NCI-H1930 (cell line): Measurements from ENCODE around the gene PTX4.

ENCODE experiments used
- DNase-seq, 2 experiments: peaks; one replicate each; lab custom pipeline; 2025; lab: John Stamatoyannopoulos, UW

Gene PTX4

DNA sequence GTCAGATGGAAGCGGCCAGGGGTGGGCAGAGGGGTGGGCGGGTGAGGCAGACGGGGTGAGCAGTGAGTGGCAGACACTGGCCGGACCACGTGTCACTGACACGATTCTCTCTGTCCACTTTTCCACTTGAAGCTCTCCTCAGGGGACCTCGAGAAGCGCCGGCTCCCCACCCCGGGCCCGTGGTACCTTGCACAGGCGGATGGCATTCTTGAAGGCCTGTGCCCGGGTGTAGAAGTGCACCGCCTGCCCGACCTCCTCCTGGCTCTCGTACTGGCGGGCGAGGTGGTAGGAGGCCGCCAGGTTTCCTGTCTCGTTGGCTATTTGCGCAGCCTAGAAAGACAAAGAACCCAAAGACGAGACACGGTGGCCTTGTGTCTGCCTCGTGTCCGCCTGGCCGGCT, 35.6 kb upstream of the PTX4 start:
- no peak for DNase-seq

DNA sequence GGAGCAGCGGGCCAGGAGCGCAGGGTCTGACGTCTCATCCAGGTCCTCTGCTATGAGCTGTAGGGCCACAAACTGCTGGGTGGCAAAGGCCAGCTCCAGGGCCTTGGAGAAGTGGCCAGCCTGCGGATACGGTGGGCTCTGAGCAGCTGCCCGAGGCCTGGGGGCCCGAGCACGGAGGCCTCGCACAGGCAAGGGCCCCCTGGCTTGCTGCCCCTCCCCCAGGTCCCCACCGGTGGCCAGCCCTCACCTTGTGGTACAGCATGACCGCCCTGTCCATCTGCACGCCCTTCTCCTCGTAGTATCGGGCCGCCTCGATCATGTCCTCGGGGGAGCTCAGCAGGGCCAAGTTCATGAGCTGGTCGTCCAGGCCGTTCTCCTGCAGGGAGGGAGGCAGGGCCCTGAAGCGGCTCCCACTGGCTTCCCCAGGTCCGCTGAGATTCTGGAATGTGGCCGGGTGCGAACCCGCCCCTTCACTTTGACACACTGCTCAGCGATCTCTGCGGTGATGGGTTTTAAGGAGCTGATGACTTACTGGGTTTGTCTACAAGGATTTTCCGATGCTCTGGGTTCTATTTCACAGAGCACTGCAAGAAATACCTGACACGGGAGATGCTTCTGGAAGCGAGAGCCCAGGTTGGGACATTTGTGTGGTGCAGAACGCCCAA, 35.0 kb upstream of the PTX4 start:
- DNase-seq = no peak

DNA sequence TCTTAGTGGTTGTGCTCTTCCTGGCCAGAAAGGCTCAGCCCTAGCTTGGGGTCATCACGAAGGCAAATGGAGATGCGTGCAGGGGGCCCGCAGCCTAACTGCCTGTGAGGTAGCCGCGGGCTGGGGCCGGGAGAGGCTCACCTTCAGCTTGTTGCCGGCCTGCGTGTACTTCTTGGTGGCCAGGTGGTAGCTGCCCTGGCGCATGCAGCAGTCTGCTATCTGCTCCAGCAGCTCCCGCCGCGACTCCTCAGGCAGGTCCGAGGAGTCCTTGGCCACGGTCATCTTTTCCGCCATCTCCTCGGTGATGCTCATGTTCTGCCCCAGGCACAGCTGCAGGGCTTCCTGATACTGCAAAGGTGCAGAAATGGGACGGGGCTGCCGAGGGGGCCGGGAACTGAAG, 31.7 kb upstream of the PTX4 start:
- no peak for DNase-seq

DNA sequence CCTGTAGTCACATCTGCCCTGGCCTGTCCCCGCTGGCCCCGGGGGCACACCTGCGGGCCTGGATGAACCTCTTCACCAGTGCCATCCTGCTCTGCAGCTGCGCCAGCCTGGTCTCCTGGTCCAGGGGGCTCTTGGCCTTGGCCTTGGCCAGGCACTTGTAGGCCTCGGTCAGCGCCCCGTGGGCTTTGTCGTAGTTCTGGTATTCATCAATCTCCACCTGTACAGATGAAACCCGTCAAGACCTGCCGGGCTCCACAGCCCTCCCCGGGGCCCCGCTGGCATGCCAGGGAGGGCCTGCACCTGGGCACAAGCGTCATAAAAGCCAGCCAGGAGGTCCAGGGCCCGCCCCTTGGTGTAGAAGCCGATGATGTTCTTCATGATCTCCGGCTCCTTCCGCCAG, 31.1 kb upstream of the PTX4 start:
- no peak for DNase-seq

DNA sequence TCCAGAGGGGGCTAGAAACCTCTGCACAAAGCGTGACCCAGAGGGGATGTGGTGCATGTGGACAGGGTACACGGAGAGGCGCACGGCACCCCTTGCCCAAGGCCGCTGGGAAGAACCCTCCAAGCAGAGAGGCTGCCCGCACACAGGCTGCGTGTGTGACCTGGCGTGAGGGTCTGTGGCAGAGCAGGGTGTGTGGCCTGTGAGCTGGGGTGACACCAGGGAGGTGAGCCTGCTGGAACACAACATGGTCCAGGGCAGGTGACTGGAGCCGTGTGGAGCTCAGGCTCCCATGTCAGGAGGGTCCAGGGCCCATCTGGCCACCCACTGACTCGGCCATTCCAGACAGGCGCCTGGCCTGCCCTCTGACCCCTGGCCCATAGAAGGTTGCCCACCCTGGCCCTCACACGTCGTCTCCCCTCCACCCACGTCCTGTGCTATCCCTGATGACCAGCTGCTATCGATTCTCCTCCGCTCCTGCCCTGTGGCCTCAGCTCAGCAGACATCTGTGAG, 29.9 kb upstream of the PTX4 start:
- DNase-seq = no peak

DNA sequence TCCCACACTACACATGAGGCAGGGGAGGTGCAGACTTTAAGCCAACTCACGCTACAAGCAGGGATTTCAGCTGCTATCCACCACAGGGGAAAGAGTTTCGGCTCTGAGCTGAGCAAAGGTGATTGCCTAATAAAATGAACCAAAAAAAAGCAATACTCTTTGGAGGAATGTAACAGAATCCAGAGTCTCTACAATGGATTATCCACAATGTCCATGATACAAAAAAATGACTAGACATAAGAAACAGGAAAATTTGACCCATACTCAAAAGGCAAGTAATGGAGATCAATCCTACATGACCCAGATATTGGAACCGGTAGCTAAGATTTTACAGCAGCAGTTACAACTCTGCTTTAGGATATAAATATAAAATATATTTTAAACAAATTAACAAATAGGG, 25.8 kb upstream of the PTX4 start:
- DNase-seq = no peak

DNA sequence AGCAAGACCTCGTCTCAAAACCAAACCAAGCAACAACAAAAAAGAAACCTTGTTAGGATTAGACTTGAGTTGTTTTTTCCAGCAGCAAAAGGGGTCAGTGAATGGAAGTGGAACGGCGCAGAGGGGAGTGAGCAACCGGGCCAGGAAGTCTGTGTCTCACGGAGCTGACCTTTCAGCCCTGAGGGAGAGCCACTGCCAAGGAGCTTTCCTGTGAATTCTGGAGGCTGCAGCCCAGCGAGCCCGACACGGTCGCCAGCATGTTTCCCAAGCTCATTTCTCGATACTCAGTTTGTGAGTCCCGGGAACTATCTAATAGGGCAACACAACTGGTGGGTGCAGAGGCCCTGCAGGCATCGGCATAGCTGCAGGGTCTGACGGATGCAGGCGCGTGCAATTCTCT, 24.0 kb upstream of the PTX4 start:
- no peak for DNase-seq

DNA sequence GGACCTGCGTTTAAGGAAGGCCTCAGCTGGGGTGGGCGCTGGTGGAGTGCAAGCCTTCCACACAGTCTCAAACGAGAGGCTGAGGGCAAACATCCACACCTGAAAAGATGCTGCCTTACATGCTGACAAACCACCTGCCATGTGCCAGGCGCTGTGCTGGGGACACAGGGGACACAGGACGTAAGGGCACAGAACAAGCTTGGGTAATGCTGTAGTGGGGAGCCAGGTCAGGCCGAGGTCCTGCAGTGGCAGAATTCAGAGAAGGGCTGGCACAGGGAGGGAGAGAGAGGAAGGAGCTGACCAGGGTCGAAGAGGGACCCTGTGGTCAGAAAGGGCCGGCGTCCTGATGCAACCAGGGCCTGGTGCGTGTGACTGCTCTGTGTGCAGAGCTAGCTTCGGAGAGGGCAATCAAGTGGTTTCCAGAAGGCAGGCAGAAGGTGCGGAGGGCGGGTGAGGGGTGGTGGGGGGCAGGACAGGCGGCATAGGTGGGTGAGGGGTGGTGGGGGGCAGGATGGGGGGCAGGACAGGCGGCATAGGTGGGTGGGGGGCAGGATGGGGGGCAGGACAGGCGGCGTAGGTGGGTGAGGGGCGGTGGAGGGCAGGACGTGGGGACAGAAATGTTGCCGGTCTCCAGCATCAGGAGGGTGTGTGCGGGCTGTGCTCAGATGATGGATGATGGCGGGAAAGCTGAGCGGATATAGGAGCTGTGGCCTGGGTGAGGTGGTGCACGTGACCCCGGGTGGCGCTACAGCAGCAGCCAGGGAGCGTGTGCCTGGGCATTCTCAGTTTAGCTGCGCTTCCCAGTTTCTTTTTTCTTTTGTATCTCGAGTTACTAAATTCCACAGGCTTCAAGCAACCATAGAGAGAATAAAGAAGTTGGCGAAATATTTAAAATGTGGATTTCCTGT, 23.2 kb upstream of the PTX4 start:
- DNase-seq = no peak

DNA sequence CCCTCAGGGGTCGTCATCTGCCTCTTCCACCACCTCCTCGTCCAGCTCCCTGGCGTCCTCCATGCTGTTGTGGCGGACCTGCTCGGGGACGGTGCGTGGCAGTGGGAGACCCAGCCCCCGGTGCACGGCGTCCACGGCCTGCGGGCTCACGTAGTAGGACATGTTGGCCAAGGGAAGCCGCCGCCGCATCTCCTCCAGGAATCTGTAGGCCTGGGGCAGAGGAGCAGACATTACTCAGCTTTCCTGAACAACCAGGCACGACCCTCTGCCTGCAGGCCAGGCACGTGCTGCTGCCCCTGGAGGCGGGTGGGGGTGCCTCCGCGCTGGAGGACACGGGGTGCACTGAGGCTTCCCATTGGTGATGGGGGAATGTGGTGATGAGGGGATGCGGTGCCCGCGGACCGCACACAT, 22.2 kb upstream of the PTX4 start:
- DNase-seq = no peak

DNA sequence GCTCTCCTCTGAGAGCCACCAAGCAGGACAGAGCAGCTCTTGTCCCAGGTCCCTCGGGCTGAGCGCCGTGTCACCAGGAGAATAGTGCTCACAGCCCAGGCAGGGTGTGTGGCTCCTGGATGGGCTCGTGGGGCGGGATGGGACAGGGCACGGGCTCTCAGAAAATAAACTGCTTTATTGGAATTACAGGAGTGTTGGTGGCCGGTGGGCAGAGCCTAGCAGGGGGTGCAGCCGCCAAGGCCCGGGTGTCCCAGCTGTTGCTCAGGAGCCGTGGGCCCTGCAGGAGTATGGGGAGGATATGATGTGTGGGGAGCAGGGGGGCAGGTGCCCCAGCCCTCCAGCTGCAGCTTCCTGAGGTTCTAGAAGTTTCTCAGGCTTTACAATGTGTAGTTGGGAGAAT, 21.5 kb upstream of the PTX4 start:
- no peak for DNase-seq

DNA sequence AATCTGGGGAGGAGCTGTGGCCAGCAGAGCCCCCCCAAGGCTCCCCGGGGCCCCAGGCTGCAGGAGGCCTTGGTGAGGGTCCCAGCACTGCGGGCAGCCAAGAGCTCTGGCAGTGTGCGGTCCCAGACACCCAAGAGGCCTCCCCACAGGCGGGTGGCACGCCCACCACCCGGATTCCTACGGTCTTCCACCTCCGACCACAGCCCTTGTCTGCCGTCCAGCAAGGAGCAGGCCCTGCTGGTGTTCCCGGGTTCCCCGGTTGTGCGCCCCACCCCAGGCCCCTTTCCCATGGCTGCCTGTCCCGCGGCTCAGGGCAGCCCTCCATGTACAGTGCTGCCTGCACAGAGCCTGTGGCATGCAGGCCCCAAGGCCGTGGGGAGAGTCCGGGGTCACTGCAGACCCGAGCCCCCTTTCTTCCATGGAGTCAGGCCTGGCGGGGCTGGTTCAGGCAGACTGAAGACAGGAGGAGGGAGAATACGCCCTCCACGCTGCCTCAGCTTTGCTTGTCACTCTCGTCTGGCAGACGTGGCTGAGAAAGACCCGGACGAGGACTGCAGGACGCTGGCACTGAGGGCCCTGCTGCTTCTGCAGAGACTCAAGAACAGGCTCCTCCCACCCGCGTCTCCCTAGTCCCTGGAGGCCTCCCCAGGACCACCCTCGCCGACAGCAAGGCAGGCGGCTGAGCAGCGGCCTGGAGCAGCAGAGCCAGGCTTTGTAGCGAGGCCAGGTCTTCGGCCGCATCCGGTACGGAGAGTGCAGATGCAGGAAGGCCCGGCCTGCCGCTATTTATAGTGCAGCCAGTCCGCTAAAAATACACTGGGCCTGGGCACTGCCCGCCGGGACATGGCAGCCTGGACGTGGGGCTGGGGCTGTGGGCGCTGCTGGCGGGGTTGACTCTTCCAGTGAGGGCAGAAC, 20.8 kb upstream of the PTX4 start:
- no peak for DNase-seq

DNA sequence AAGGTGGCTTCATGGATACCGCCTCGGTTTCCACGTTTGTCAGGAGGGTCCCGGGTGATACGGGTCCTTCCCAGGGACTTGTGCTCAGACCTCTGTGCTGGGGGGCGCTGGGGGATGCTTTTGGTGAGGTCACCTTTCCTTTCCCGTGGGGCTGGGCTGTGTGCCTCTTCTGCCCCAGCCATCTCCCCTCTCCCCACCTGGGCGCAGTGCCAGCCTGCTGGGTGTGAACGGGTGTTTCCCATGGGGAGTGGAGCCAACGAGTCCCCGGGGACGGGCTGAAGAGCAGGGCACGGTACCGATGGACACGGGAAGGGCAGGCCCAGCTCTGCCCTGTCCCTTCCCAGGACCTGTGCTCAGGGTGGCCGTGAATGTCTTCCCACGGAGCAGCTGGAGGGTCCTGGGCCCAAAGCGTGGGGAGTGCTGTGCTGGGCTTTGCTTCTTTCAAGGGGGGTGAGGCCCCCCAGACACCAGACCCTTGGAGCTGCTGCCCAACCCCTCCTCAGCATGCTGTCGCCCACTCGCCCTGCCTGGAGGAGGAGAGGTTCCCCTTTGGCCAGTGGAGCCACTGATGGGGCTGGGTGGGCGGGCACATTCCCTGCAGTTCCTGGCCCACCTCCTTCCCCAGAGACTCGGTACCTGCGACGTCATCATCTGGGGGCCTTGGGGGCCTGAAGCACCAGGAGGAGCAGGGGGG, 19.9 kb upstream of the PTX4 start:
- DNase-seq = no peak

DNA sequence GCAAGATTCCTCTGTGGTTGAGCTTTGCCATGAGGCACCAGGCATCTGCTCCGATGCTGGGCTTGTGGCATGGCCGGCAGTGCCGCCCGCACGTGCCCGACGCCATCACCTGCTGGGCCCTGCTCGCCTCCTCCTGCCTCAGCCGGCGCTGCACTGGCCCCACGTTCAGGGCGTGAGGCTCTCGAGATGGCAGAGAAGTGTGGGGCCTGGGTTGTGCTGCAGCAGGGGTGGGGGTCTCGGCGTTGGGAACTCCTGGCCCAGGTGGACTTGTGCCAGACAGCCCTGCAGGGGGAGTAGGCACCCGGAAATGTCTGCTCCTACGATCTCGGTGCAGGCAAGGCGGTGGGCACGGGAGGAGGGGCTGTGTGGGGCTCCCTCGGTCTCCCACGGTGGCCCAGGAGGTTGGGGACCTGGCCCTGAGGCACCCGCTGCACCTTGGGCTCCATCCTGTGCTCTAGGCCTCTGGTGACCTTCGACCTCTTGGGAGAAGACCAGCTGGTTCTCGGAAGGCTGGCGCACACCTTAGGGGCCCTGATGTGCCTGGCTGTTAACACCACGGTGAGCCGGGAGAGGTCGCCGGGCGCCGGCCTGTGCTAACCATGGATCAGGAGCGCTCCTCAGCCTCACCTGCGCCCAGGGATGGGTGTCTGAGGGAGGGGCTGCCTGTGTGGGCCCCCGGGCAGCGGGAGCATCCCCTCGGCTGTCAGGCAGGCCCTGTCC, 17.9 kb upstream of the PTX4 start:
- no peak for DNase-seq

DNA sequence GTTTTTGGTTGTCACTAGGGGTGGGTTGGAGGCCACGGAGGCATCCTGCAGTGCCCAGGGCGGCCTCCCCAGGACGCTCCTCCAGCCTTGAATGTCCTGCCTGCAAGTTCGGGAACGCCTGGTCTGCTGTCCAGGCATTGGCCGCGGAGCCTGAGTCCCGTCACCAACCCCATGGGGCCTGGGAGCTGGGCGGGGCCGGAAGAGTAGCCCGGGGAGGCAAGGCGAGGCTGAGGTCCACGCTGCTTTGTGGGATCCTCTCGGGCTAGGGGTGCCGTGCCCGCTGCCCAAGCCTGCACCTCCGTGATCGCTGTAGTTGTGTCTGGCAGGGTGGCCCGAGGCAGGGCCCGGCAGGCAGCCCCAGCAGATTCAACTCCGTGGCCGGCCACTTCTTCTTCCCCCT, 17.2 kb upstream of the PTX4 start:
- DNase-seq = no peak

DNA sequence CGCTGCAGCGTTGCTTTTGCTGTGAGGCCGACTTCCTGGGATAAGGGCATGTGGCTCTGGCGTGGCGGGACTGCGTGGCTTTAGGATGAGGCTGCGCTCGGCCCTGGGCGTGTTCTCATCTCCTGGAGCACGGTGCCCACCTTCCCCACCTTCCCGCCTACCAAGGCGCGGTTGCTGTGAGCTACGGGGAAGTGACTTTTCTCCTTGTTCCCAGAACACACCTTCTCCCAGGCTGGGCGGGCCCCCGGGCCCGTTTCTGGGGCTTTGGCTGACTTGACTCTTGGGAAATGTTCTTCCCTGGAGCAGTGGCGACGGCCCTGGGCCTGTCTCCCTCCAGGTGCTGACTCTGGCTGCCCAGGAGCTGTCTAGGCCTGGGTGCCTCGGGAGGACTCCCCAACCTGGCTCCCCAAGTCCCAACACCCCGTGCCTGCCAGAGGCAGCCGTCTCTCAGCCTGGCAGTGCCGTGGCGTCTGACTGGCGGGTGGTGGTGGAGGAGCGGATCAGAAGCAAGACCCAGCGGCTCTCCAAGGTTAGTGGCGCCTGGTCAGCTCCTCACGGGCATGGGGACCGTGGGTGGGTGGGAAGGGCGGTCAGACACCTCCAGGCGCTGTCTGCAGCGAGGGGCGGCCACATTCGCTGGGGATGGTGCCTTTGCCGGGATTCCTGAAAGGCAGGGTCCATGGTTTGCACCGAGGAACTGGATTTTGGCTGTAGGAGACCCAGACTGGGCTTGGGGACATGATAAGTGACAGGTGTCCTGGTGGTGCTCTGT, 16.5 kb upstream of the PTX4 start:
- no peak for DNase-seq

DNA sequence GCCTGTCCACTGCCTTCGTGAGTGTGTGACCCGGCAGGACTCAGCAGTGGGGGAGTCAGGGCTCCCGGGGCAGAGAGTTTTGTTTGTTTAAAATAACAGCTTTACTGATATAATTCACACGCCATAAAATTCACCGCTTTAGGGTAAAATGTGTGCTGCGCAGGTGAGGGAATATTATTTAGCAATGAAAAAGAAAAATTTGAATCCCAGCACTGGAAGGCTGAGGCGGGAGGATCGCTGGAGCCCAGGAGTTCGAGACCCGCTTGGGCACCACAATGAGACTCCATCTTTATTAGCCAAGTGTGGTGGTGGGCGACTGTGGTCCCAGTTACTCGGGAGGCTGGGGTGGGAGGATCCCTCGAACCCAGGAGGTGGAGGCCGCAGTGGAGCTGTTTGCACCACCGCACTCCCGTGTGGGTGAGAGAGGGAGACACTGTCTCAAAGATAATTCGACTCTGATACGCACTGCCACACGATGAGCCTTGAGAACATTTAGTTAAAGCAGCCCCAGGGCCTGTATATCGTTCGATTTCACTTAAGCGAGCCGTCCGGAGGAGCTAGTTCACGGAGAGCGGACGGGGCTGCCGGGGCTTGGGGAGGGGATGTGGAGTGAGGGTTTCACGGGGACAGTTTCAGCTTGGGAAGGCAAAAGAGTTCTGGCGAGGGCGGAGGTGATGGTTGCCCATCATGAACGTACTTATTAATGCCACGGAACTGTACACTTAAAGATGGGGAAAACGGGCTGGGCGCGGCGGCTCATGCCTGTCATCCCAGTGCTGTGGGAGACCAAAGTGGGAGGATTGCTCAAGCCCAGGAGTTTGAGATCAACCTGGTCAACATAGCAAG, 14.6 kb upstream of the PTX4 start:
- DNase-seq = no peak

DNA sequence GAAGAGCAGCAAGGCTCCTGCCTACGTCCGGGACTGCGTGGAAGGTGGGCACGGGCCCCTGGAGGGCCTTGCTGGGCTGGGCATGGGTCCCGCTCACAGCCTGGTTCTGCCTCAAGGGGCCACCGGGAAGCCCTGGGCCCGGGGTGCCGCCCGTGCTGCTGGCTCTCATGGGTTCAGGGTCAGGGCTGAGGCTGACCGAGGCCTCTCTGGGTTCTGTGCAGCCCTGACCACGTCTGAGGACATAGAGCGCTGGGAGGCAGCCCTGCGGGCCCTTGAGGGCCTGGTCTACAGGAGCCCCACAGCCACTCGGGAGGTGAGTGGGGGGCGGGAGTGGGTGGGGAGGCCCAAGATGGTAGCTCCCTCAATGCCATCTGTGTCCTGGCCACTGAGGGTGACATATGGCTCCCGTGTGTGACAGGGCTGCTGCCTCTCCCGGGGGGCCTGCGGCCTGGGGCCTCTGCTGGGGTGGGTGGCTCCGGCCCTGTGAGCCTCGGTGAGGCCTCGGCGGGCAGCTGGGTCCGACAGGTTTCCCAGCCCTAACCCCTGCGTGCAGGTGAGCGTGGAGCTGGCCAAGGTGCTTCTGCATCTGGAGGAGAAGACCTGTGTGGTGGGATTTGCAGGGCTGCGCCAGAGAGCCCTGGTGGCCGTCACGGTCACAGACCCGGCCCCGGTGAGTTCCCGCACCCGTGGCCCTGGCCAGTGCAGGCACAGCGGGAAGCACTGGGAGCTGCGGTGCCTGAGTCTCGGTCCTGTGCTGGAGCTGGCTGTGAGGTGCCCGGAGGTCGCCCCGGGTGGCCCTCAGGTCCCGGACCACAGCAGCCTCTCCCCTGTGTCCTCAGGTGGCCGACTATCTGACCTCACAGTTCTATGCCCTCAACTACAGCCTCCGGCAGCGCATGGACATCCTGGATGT, 13.6 kb upstream of the PTX4 start:
- no peak for DNase-seq

DNA sequence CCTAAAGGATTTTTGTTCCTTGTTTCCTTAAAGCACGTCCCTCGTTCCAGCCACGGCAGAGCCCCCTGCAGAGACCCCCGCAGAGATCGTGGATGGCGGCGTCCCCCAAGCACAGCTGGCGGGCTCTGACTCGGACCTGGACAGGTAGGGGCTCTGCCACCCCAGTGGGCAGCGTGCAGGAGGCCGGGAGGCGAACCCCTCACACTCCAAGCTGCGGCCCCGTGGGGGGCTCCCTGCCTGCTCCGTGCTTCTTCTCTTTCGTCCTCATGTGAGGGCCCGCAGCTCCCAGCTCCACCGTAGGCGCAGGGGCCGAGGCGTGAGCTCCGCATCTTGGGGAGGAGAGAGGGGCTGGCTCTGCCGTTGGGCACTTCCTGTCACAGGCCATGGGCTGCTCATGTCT, 12.9 kb upstream of the PTX4 start:
- DNase-seq = no peak
